Measurements from ENCODE around the gene DAZAP2.
A peak's percentile ranks its signal among the peaks of the same experiment; 100 is the strongest.

DAZAP2 gene

GRCh38 chr12:51238510-51239334, at the start of gene DAZAP2:
Gene DAZAP2, plus strand, starts transcription at chr12:51238826. Its CDS starts 82 bp downstream, at chr12:51238908.
- H3K9me3 ChIP-seq (ENCODE audit: control insufficient read depth, low read length) = no peaks in the 10 kb centered on the region
- peak within 1 kb of the TSS; percentile 100 for H3K9ac ChIP-seq (ENCODE audit: low read length)
- no peaks in the 10 kb centered on the region for H3K36me3 ChIP-seq (ENCODE audit: control insufficient read depth, insufficient read depth, low read length)
- no peaks in the 10 kb centered on the region for H3K4me1 ChIP-seq (ENCODE audit: control insufficient read depth, insufficient read depth, low read length)
- peak within 1 kb of the TSS; percentile 76 for H3K4me3 ChIP-seq (ENCODE audit: low read length)
- H3K27me3 ChIP-seq (ENCODE audit: control insufficient read depth, insufficient read depth, low read length) = no peaks in the 10 kb centered on the region

- H3K9me3 ChIP-seq (ENCODE audit: control insufficient read depth, low read length) = no peaks in the 10 kb centered on the region
- no peaks in the 10 kb centered on the region for H3K36me3 ChIP-seq (ENCODE audit: control insufficient read depth, insufficient read depth, low read length)
- H3K27me3 ChIP-seq (ENCODE audit: control insufficient read depth, insufficient read depth, low read length) = no peaks in the 10 kb centered on the region
- no peak overlapping the region for H3K4me3 ChIP-seq (ENCODE audit: low read length)
- H3K9ac ChIP-seq (ENCODE audit: low read length) = no peak overlapping the region
- no peaks in the 10 kb centered on the region for H3K4me1 ChIP-seq (ENCODE audit: control insufficient read depth, insufficient read depth, low read length)
Measured at GRCh38 chr12:51189790-51190355, 48.8 kb upstream of the DAZAP2 start.

GRCh38 chr12:51190820-51191219, 47.8 kb upstream of the DAZAP2 start:
- Histone ChIP-seq H3K27me3 (ENCODE audit: control insufficient read depth, insufficient read depth, low read length) (no peaks in the 10 kb centered on the region), H3K4me1 (ENCODE audit: control insufficient read depth, insufficient read depth, low read length) (no peaks in the 10 kb centered on the region), H3K36me3 (ENCODE audit: control insufficient read depth, insufficient read depth, low read length) (no peaks in the 10 kb centered on the region), H3K9me3 (ENCODE audit: control insufficient read depth, low read length) (no peaks in the 10 kb centered on the region), H3K9ac (ENCODE audit: low read length) (no peak overlapping the region), H3K4me3 (ENCODE audit: low read length) (no peak overlapping the region)

GRCh38 chr12:51191516-51192283, 46.9 kb upstream of the DAZAP2 start:
- no peaks in the 10 kb centered on the region for H3K36me3 ChIP-seq (ENCODE audit: control insufficient read depth, insufficient read depth, low read length)
- no peaks in the 10 kb centered on the region for H3K27me3 ChIP-seq (ENCODE audit: control insufficient read depth, insufficient read depth, low read length)
- no peaks in the 10 kb centered on the region for H3K9me3 ChIP-seq (ENCODE audit: control insufficient read depth, low read length)
- no peaks in the 10 kb centered on the region for H3K4me1 ChIP-seq (ENCODE audit: control insufficient read depth, insufficient read depth, low read length)
- no peak overlapping the region for H3K9ac ChIP-seq (ENCODE audit: low read length)
- no peak overlapping the region for H3K4me3 ChIP-seq (ENCODE audit: low read length)

GRCh38 chr12:51192284-51192671, 46.3 kb upstream of the DAZAP2 start:
- Histone ChIP-seq H3K36me3 (ENCODE audit: control insufficient read depth, insufficient read depth, low read length) (no peaks in the 10 kb centered on the region), H3K9me3 (ENCODE audit: control insufficient read depth, low read length) (no peaks in the 10 kb centered on the region), H3K27me3 (ENCODE audit: control insufficient read depth, insufficient read depth, low read length) (no peaks in the 10 kb centered on the region), H3K4me3 (ENCODE audit: low read length) (no peak overlapping the region), H3K4me1 (ENCODE audit: control insufficient read depth, insufficient read depth, low read length) (no peaks in the 10 kb centered on the region), H3K9ac (ENCODE audit: low read length) (no peak overlapping the region)

- no peak overlapping the region for H3K9ac ChIP-seq (ENCODE audit: low read length)
- no peak overlapping the region for H3K4me3 ChIP-seq (ENCODE audit: low read length)
- no peaks in the 10 kb centered on the region for H3K36me3 ChIP-seq (ENCODE audit: control insufficient read depth, insufficient read depth, low read length)
- H3K9me3 ChIP-seq (ENCODE audit: control insufficient read depth, low read length) = no peaks in the 10 kb centered on the region
- no peaks in the 10 kb centered on the region for H3K27me3 ChIP-seq (ENCODE audit: control insufficient read depth, insufficient read depth, low read length)
- H3K4me1 ChIP-seq (ENCODE audit: control insufficient read depth, insufficient read depth, low read length) = no peaks in the 10 kb centered on the region
Measured at GRCh38 chr12:51195841-51196240, 42.8 kb upstream of the DAZAP2 start.

- Histone ChIP-seq H3K9me3 (ENCODE audit: control insufficient read depth, low read length) (no peaks in the 10 kb centered on the region), H3K36me3 (ENCODE audit: control insufficient read depth, insufficient read depth, low read length) (no peaks in the 10 kb centered on the region), H3K4me1 (ENCODE audit: control insufficient read depth, insufficient read depth, low read length) (no peaks in the 10 kb centered on the region), H3K9ac (ENCODE audit: low read length) (no peak overlapping the region), H3K4me3 (ENCODE audit: low read length) (no peak overlapping the region), H3K27me3 (ENCODE audit: control insufficient read depth, insufficient read depth, low read length) (no peaks in the 10 kb centered on the region)
Measured at GRCh38 chr12:51196547-51196946, 42.1 kb upstream of the DAZAP2 start.

- H3K4me3 ChIP-seq (ENCODE audit: low read length) = no peak overlapping the region
- no peaks in the 10 kb centered on the region for H3K36me3 ChIP-seq (ENCODE audit: control insufficient read depth, insufficient read depth, low read length)
- H3K27me3 ChIP-seq (ENCODE audit: control insufficient read depth, insufficient read depth, low read length) = no peaks in the 10 kb centered on the region
- no peak overlapping the region for H3K9ac ChIP-seq (ENCODE audit: low read length)
- no peaks in the 10 kb centered on the region for H3K9me3 ChIP-seq (ENCODE audit: control insufficient read depth, low read length)
- H3K4me1 ChIP-seq (ENCODE audit: control insufficient read depth, insufficient read depth, low read length) = no peaks in the 10 kb centered on the region
Measured at GRCh38 chr12:51197736-51198567, 40.7 kb upstream of the DAZAP2 start.

- H3K36me3 ChIP-seq (ENCODE audit: control insufficient read depth, insufficient read depth, low read length) = no peaks in the 10 kb centered on the region
Measured at GRCh38 chr12:51198568-51199365, 39.9 kb upstream of the DAZAP2 start.

GRCh38 chr12:51199366-51199945, 39.2 kb upstream of the DAZAP2 start:
- Histone ChIP-seq H3K4me3 (ENCODE audit: low read length) (no peak overlapping the region), H3K27me3 (ENCODE audit: control insufficient read depth, insufficient read depth, low read length) (no peaks in the 10 kb centered on the region), H3K9ac (ENCODE audit: low read length) (no peak overlapping the region), H3K36me3 (ENCODE audit: control insufficient read depth, insufficient read depth, low read length) (no peaks in the 10 kb centered on the region), H3K9me3 (ENCODE audit: control insufficient read depth, low read length) (no peaks in the 10 kb centered on the region), H3K4me1 (ENCODE audit: control insufficient read depth, insufficient read depth, low read length) (no peaks in the 10 kb centered on the region)

More at GRCh38 chr12:51198568-51199365, 39.9 kb upstream of the DAZAP2 start:
- no peaks in the 10 kb centered on the region for H3K4me1 ChIP-seq (ENCODE audit: control insufficient read depth, insufficient read depth, low read length)
- no peak overlapping the region for H3K4me3 ChIP-seq (ENCODE audit: low read length)
- no peaks in the 10 kb centered on the region for H3K9me3 ChIP-seq (ENCODE audit: control insufficient read depth, low read length)
- no peak overlapping the region for H3K9ac ChIP-seq (ENCODE audit: low read length)
- H3K27me3 ChIP-seq (ENCODE audit: control insufficient read depth, insufficient read depth, low read length) = no peaks in the 10 kb centered on the region

GRCh38 chr12:51200156-51200555, 38.5 kb upstream of the DAZAP2 start:
- no peaks in the 10 kb centered on the region for H3K4me1 ChIP-seq (ENCODE audit: control insufficient read depth, insufficient read depth, low read length)
- no peaks in the 10 kb centered on the region for H3K27me3 ChIP-seq (ENCODE audit: control insufficient read depth, insufficient read depth, low read length)
- H3K4me3 ChIP-seq (ENCODE audit: low read length) = no peak overlapping the region
- H3K9me3 ChIP-seq (ENCODE audit: control insufficient read depth, low read length) = no peaks in the 10 kb centered on the region
- no peak overlapping the region for H3K9ac ChIP-seq (ENCODE audit: low read length)
- H3K36me3 ChIP-seq (ENCODE audit: control insufficient read depth, insufficient read depth, low read length) = no peaks in the 10 kb centered on the region
